ENCODE data around the gene PRSS36.

The PRSS36 gene

DNA sequence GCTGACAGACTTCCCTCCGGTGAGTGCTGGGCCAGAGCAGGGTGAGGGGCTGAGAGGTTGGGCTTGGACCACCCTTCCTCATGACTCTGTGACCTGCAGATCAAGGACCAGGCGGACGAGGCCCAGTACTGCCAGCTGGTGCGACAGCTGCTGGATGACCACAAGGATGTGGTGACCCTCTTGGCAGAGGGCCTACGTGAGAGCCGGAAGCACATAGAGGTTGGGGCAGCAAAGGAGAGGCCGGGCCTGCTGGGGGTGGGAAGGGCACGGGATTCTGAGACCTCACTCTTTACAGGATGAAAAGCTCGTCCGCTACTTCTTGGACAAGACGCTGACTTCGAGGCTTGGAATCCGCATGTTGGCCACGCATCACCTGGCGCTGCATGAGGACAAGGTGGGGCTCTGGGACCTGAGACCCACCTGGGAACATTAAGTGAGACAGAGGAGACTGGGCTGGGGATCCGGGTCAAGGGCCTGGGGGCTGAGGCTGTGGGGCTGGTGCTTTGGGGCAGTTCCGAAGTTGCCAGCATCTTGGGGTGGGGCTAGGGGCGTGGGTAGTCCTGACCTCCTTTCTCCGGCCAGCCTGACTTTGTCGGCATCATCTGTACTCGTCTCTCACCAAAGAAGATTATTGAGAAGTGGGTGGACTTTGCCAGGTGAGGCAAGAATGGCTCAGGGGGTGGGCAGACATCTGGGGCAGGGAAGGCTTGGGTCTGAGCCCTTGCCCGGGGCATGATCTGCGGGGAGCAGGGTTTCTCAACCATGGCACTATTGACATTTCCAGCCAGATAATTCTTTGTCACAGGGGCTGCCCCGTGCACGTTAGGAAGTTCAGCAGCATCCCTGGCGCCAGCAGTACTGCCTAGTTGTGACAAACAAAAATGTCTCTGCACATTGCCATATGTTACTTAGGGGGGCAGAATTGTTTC lies 39.5 kb downstream of the PRSS36 start:
- no peaks in the 10 kb centered on the region for H3K9me2 ChIP-seq (replicated peaks; ENCODE audit: control insufficient read depth, low read length)
- no peak overlapping the region for H3K27ac ChIP-seq (ENCODE audit: low read depth, low read length)
- no peaks in the 10 kb centered on the region for H3K9me3 ChIP-seq (ENCODE audit: control insufficient read depth, insufficient read depth, low read length)
- TF ChIP-seq, protein P1, sequence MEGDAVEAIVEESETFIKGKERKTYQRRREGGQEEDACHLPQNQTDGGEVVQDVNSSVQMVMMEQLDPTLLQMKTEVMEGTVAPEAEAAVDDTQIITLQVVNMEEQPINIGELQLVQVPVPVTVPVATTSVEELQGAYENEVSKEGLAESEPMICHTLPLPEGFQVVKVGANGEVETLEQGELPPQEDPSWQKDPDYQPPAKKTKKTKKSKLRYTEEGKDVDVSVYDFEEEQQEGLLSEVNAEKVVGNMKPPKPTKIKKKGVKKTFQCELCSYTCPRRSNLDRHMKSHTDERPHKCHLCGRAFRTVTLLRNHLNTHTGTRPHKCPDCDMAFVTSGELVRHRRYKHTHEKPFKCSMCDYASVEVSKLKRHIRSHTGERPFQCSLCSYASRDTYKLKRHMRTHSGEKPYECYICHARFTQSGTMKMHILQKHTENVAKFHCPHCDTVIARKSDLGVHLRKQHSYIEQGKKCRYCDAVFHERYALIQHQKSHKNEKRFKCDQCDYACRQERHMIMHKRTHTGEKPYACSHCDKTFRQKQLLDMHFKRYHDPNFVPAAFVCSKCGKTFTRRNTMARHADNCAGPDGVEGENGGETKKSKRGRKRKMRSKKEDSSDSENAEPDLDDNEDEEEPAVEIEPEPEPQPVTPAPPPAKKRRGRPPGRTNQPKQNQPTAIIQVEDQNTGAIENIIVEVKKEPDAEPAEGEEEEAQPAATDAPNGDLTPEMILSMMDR (IDR thresholded peaks at IDR 0.05; ENCODE audit: low read depth, low read length, poor library complexity, severe bottlenecking), result no peak
- TF ChIP-seq EZH2phosphoT487 (IDR thresholded peaks at IDR 0.05; ENCODE audit: borderline replicate concordance, low read length), result no peak
- peaks cover 25% of the 10 kb centered on the region for H3K4me1 ChIP-seq (ENCODE audit: control insufficient read depth, low read length)
- H3K4me3 ChIP-seq (ENCODE audit: low read length), result no peak overlapping the region
- H3K36me3 ChIP-seq (ENCODE audit: control insufficient read depth, low read length), result peaks cover 48% of the 10 kb centered on the region
- H3K4me2 ChIP-seq (ENCODE audit: low read length), result no peak overlapping the region
- no peaks in the 10 kb centered on the region for H4K20me1 ChIP-seq (ENCODE audit: control insufficient read depth, insufficient read depth, low read depth, low read length)
- H3F3A ChIP-seq (ENCODE audit: control insufficient read depth, insufficient read depth), result peaks cover 9% of the 10 kb centered on the region
- no peaks in the 10 kb centered on the region for H3K27me3 ChIP-seq (ENCODE audit: control insufficient read depth, low read length)
- H3K79me2 ChIP-seq (ENCODE audit: control insufficient read depth, low read length), result peaks cover 20% of the 10 kb centered on the region

DNA sequence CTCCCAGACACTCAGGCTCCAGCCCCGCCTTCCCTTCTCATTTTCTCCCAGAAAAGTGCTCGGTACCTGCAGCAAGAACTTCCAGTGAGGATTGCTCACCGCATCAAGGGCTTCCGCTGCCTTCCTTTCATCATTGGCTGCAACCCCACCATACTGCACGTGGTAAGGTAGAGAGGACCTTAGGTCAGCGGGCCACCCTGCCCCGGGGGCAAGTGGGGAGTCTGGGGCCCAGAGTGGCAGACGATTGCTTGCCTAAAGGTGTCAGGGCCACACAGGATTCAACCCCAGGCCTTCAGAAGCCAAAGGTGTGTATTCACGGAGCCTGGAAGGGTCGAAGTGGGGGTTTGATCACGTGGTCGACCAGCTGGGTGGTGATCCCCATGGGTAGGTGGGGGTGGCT lies 40.2 kb downstream of the PRSS36 start:
- H3K4me1 ChIP-seq (ENCODE audit: control insufficient read depth, low read length), result peaks cover 25% of the 10 kb centered on the region
- peak overlapping the region; percentile 99; the same call in 1 of the 2 replicates for H3K4me2 ChIP-seq (ENCODE audit: low read length)
- H3K27ac ChIP-seq (ENCODE audit: low read depth, low read length), result no peak overlapping the region

DNA sequence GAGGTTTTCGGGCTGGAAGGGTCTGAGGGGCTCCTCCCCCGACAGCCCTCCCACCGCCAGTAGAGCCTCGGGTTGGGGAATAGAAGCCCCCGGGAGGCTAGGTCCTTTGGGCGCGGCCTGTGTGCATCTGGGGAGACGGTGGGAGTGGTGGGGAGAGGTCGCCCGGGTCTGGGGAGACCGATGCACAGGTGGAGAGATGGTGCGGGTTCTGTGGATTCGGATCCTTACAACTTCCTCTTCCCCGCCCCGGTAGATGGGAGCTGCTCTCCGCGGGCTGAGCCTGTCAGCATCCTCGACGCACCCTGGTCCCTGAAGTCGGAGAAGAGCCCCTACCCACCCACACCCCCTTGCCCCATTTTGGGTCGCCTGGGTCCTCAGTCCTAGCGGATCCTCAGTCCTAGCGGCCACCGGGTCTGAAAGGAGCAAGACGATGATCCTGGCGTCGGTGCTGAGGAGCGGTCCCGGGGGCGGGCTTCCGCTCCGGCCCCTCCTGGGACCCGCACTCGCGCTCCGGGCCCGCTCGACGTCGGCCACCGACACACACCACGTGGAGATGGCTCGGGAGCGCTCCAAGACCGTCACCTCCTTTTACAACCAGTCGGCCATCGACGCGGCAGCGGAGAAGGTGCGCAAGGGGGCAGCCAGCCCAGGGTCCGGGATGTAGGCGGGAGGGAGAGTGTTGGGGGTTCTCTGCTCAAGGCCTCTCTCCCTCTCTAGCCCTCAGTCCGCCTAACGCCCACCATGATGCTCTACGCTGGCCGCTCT lies 40.9 kb downstream of the PRSS36 start:
- Histone ChIP-seq H3K9me2 (replicated peaks; ENCODE audit: control insufficient read depth, low read length) (no peaks in the 10 kb centered on the region), H3K27ac (ENCODE audit: low read depth, low read length) (peak overlapping the region; percentile 36; the same call in 1 of the 2 replicates)

More for the DNA sequence above, 40.2 kb downstream of the PRSS36 start:
- TF ChIP-seq, protein P1 (IDR thresholded peaks at IDR 0.05; ENCODE audit: low read depth, low read length, poor library complexity, severe bottlenecking), result no peak
- no peak for TF ChIP-seq EZH2phosphoT487 (IDR thresholded peaks at IDR 0.05; ENCODE audit: borderline replicate concordance, low read length)
- H3F3A ChIP-seq (ENCODE audit: control insufficient read depth, insufficient read depth), result peaks cover 9% of the 10 kb centered on the region
- no peaks in the 10 kb centered on the region for H3K27me3 ChIP-seq (ENCODE audit: control insufficient read depth, low read length)
- peaks cover 48% of the 10 kb centered on the region for H3K36me3 ChIP-seq (ENCODE audit: control insufficient read depth, low read length)
- H3K79me2 ChIP-seq (ENCODE audit: control insufficient read depth, low read length), result peaks cover 20% of the 10 kb centered on the region
- no peaks in the 10 kb centered on the region for H4K20me1 ChIP-seq (ENCODE audit: control insufficient read depth, insufficient read depth, low read depth, low read length)
- peak overlapping the region; percentile 92; the same call in 1 of the 2 replicates for H3K4me3 ChIP-seq (ENCODE audit: low read length)
- no peaks in the 10 kb centered on the region for H3K9me3 ChIP-seq (ENCODE audit: control insufficient read depth, insufficient read depth, low read length)
- H3K9me2 ChIP-seq (replicated peaks; ENCODE audit: control insufficient read depth, low read length), result no peaks in the 10 kb centered on the region

More for the DNA sequence above, 40.9 kb downstream of the PRSS36 start:
- H3K36me3 ChIP-seq (ENCODE audit: control insufficient read depth, low read length), result peaks cover 48% of the 10 kb centered on the region
- H3K4me2 ChIP-seq (ENCODE audit: low read length), result peak overlapping the region; percentile 99
- H3K4me3 ChIP-seq (ENCODE audit: low read length), result peak overlapping the region; percentile 92
- no peaks in the 10 kb centered on the region for H3K9me3 ChIP-seq (ENCODE audit: control insufficient read depth, insufficient read depth, low read length)
- peaks cover 20% of the 10 kb centered on the region for H3K79me2 ChIP-seq (ENCODE audit: control insufficient read depth, low read length)
- TF ChIP-seq, protein P1 (IDR thresholded peaks at IDR 0.05; ENCODE audit: low read depth, low read length, poor library complexity, severe bottlenecking), result no peak
- TF ChIP-seq EZH2phosphoT487 (IDR thresholded peaks at IDR 0.05; ENCODE audit: borderline replicate concordance, low read length), result no peak
- H3F3A ChIP-seq (ENCODE audit: control insufficient read depth, insufficient read depth), result peaks cover 9% of the 10 kb centered on the region
- H4K20me1 ChIP-seq (ENCODE audit: control insufficient read depth, insufficient read depth, low read depth, low read length), result no peaks in the 10 kb centered on the region
- H3K27me3 ChIP-seq (ENCODE audit: control insufficient read depth, low read length), result no peaks in the 10 kb centered on the region
- peaks cover 25% of the 10 kb centered on the region for H3K4me1 ChIP-seq (ENCODE audit: control insufficient read depth, low read length)
